Pancreas (tissue), 10 donors: ENCODE results near the gene ACY1. TPM values are rescaled to one million over a fixed set of nuclear protein-coding genes. Genes with fewer than 3 reads are reported as not detected.

Experiments
- ATAC-seq, 4 donors: fragments of 200-7000 bp; cut with Tn5 transposase; one replicate each; pipeline versions ENCODE4 v1.8.0 to v1.9.1; 2020; ENCODE audit warnings: mild to moderate bottlenecking in 4 of 4, moderate library complexity in 4 of 4
- DNase-seq, 6 donors: peaks; one replicate each; pipeline ENCODE4 v3.0.0-alpha.2; 2020
- FAIRE-seq: peaks from 2 replicates; lab custom pipeline; 2012; peaks lifted over from hg19 to GRCh38; lab: Jason Lieb, UNC
- H3K27ac ChIP-seq, 4 donors: fragments of 200-600 bp; sonication (generic); 1 replicate in 3 of 4; 2 replicates in 1 of 4; pipeline versions ENCODE4 v1.5.0 to v1.8.0; 2020
- H3K27me3 ChIP-seq, 4 donors: fragments of 200-600 bp; one replicate each; pipeline ENCODE4 v1.8.0; 2021
- H3K36me3 ChIP-seq, 3 donors: fragments of 200-600 bp; sonication (generic) in 1 of 3; one replicate each; pipeline versions ENCODE4 v1.5.0 to v1.8.0; 2020 to 2021
- H3K4me1 ChIP-seq, 3 donors: fragments of 200-600 bp; one replicate each; pipeline ENCODE4 v1.8.0; 2021
- H3K4me3 ChIP-seq, 4 donors: fragments of 200-600 bp; sonication (generic) in 2 of 4; one replicate each; pipeline versions ENCODE4 v1.5.0 to v1.8.0; 2020 to 2021
- H3K9me3 ChIP-seq, 4 donors: fragments of 200-600 bp; one replicate each; pipeline ENCODE4 v1.8.0; 2021
- WGBS, 2 donors: extraction: QIAGEN DNeasy Blood & Tissue Kit; methylation state at CpG; one replicate each; pipeline ENCODE4 v1.1.7; 2013; 5-methylcytosine and 5-hydroxymethylcytosine counted together
- intact Hi-C, 3 donors: fragments of 100-400 bp; cut with DNase I; formaldehyde crosslinking; loops; one replicate each; pipeline versions ENCODE4 v1.11.1 to v1.14.2; 2022
- polyA plus RNA-seq, 2 donors: library from polyadenylated mRNA; stranded (reverse); fragments of 200-250 nt; gene quantifications; one replicate each; pipeline ENCODE4 v1.2.3, GENCODE V29; 2013
- total RNA-seq, 6 donors: library from RNA; stranded (reverse); fragmentation: NEBNext Ultra II Directional in 4 of 6; extraction: Animal tissue kit (Norgen Biotek cat#: 25700) in 4 of 6; gene quantifications; one replicate each; pipeline versions ENCODE4 v1.2.1 to v1.2.4, GENCODE V29; 2021 to 2023
- TF ChIP-seq, protein P1 (sequence below), 4 donors: fragments of 200-600 bp; sonication (generic) in 3 of 4; IDR thresholded peaks; one replicate each; pipeline versions ENCODE4 v1.5.0 to v1.8.0; 2021; ENCODE audit warnings: antibody characterized with exemption in 4 of 4
- donor health status: healthy with polysubstance abuse.
- donor health status: DM: no; HTN: no; CAD: no; lungs with moderate emphysema.
- donor health status: DM: no; HTN: no; CAD: no.
- donor health status: control.
- donor health status: control.
- donor health status: Bipolar disorder and iron deficiency.
- donor health status: DM: yes; HTN: yes; CAD: no.
- donor health status: DM: no; HTN: no; CAD: no.
- donor health status: DM: no; HTN: no; CAD: no.
- donor health status: DM: yes; HTN: yes; CAD: no.

ACY1 gene
- total and polyA plus RNA-seq, 8 donors = 5.7 to 21.5 (median 15.6) TPM

DNA sequence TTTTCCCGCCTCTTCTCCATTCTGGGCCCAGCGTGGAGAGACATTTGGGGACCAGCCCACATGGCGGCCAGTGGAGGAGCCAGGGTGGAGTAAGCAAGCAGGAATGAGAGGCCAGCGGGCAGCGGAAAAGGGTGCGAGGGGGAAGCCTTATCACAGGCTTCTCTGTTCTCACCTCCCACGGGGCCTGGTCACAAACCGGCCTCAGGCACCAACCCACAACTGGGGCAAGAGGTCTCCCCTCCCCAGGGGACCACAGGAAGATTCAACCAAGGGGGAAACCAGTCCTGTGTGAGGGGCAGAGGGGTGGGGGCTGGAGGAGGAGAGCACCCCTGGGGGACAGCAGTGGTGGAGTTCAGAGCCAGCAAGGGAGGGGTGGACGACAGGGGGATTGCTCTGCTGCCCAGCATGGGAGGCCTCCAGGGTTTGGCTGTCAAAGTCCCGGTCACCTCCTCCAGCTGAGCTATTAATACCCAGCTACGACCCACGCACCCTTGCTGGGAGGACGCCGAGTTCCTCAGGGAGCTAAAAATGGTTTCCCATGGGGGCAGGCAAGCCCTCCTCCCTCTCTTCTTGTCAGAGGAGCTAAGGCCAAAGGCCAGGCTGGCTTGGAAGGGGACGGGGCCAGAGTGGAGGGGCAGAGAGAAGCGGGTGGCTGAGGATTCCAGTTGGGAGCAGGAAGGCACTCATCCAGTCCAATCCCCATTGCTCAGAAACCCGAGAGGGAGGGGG lies 36.2 kb downstream of the ACY1 start:
- 80 to 81% methylated on average over 17 of the region's 17 CpGs for WGBS, 2 donors
- Histone ChIP-seq H3K4me3 (no peak overlapping the region), H3K27ac (no peak overlapping the region), H3K9me3 (no peaks in the 10 kb centered on the region), H3K27me3 (no peaks in the 10 kb centered on the region), H3K36me3 (no peaks in the 10 kb centered on the region), H3K4me1 (no peaks in the 10 kb centered on the region)
- ATAC-seq = no peak
- TF ChIP-seq, protein P1, sequence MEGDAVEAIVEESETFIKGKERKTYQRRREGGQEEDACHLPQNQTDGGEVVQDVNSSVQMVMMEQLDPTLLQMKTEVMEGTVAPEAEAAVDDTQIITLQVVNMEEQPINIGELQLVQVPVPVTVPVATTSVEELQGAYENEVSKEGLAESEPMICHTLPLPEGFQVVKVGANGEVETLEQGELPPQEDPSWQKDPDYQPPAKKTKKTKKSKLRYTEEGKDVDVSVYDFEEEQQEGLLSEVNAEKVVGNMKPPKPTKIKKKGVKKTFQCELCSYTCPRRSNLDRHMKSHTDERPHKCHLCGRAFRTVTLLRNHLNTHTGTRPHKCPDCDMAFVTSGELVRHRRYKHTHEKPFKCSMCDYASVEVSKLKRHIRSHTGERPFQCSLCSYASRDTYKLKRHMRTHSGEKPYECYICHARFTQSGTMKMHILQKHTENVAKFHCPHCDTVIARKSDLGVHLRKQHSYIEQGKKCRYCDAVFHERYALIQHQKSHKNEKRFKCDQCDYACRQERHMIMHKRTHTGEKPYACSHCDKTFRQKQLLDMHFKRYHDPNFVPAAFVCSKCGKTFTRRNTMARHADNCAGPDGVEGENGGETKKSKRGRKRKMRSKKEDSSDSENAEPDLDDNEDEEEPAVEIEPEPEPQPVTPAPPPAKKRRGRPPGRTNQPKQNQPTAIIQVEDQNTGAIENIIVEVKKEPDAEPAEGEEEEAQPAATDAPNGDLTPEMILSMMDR (IDR thresholded peaks at IDR 0.05) = no peak
- no peak for FAIRE-seq
- no peak for DNase-seq
- intact Hi-C loops = no loop called here

DNA sequence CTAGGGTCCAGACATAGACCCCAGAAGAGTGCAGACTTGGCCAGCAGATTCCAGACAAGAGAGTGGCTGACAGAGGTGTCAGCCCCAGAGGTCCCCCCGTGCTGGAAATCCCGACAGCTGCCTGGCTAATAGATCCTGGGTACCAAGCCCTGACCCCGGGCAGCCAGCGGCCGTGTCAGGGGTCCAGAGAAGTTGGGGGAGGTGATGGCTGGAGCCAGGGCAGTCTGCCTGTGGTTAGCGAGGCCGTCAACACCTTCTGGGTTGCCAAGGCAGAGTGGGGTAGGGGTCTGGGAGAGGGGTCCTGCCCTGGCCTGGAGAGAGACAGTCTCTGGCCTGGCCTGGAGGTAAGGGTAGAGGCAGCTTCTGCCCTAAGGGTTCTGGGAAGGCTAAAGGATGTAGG lies 37.5 kb downstream of the ACY1 start:
- Histone ChIP-seq H3K4me3 (no peak overlapping the region), H3K27me3 (no peaks in the 10 kb centered on the region), H3K27ac (no peak overlapping the region), H3K36me3 (no peaks in the 10 kb centered on the region), H3K9me3 (no peaks in the 10 kb centered on the region), H3K4me1 (no peaks in the 10 kb centered on the region)
- intact Hi-C loops = no loop called here
- 89 to 96% methylated on average over 7 of the region's 7 CpGs for WGBS, 2 donors
- ATAC-seq = no peak
- FAIRE-seq = no peak
- TF ChIP-seq, protein P1 (IDR thresholded peaks at IDR 0.05) = no peak
- no peak for DNase-seq

DNA sequence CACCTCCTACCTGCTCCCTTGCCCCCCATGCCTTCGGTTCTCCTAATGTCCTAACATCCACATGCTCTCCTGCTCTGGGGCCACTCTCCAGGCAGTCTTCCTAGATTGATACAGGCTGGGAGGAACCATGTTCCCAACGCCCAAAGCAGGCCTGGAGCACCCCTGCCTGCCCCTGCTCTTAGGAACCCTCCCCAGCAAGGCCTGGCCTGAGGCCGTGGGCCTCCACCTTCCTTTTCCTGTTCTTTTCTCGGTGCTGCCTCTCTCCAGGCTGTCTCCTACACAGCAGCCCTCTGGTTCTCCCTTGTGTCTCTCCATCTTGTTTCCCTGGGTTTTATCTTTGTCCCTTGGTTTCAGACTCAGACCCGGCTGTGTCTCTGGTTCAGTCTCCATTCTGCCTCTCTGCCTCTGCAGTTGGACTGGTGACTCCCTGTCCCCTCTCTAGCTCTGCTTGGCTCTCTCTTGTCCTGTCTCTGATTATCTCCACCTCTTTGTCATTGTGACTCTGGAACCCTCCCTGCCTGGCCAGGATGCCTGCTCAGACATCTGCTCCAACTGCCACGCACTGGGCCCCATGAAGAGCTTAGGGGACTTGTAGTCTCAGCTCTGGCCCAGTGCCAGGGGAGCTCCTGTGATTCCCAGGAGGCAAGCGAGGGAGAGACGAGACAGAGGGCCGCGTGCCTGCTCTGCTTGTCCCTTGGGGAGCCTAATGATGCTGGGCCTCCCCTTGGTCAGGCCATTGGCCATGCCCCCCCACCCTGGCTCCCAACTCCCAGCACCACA lies 38.3 kb downstream of the ACY1 start:
- ATAC-seq = no peak
- H3K27ac ChIP-seq = no peak overlapping the region
- intact Hi-C loops = no loop called here

DNA sequence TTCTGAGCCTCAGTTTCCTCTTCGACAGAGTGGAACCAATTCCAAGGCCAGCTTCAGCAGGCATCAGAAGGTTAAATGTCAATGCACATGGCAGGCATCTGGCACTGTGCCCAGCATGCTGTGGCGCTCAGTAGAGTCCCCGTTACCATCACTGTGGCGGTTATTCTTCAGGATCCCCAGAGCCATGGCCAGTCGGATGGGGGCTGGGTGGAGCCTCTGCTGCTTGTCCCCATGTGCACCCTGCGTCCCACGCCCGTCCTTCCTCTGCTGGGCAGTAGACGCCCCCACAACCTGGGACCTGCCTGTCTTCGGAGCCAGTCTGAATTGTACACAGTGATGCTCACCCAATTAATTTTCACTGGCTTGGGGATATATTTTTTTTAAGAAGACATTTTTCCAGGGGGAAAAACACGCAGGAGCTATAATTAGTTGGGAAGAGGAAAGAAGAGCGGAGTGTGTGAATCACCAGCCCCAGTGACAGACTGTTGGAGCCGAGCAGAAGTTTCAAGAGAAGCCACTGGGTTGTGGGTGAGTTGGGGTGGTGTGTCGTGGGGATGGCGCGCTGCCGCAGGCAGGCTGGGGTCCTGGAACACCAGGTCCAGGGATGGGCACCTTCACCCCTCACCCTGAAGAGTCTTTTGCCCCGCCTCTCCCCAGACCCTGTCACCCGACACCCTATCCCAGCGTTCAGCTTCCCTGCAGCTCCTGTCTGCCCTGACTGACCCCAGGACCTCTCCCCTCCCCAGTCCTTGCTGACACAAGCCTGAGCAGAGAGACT lies 39.2 kb downstream of the ACY1 start:
- Histone ChIP-seq H3K4me3 (no peak overlapping the region), H3K27ac (no peak overlapping the region), H3K9me3 (no peaks in the 10 kb centered on the region), H3K27me3 (no peaks in the 10 kb centered on the region), H3K4me1 (no peaks in the 10 kb centered on the region), H3K36me3 (no peaks in the 10 kb centered on the region)
- TF ChIP-seq, protein P1 (IDR thresholded peaks at IDR 0.05) = no peak
- FAIRE-seq (no peak), DNase-seq (no peak), ATAC-seq (no peak)
- intact Hi-C loops = no loop called here
- WGBS, 2 donors = 69 to 75% methylated on average over 20 of the region's 20 CpGs

More for the DNA sequence above, 38.3 kb downstream of the ACY1 start:
- Histone ChIP-seq H3K9me3 (no peaks in the 10 kb centered on the region), H3K36me3 (no peaks in the 10 kb centered on the region), H3K27me3 (no peaks in the 10 kb centered on the region), H3K4me1 (no peaks in the 10 kb centered on the region), H3K4me3 (no peak overlapping the region)
- TF ChIP-seq, protein P1 (IDR thresholded peaks at IDR 0.05) = no peak
- WGBS, 2 donors = 72 to 73% methylated on average over 10 of the region's 10 CpGs
- DNase-seq = peak in 2 of 6 donors; percentile 55 to 79
- FAIRE-seq = no peak
